Measurements from ENCODE around the gene PPP6R1. TPM values are rescaled to one million over a fixed set of nuclear protein-coding genes. Genes with fewer than 3 reads are reported as not detected.

PPP6R1 gene
- total and polyA plus RNA-seq, 2 of the 13 experiments (the other 11 are each of a cell fraction or from before 2014, with no cell fraction given) = 25.8 to 54.0 TPM

DNA sequence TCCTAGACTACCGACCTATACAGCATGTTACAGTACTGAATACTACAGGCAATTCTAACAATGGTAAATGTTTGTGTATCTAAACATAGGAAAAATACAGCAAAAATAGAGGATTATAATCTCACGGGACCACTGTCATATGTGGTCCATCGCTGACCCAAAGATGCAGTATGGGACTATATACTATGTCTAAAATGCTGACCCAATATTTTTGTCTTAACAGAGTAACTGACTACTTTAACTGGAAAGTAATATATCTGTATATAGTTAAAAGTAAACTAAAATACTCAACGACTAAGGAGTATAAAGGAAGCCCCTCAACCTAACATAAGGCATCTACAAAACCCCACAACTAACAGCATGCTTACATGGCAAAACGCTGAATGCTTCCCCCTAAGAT lies 25.8 kb downstream of the PPP6R1 start:
- H4K20me1 ChIP-seq (ENCODE audit: insufficient read depth, low read length) = no peaks in the 10 kb centered on the region
- DNase-seq (ENCODE audit: low spot score) (no peak), FAIRE-seq (no peak), ATAC-seq (no peak)
- CTCF ChIA-PET (ENCODE audit: low intra/inter-chr PET ratio, low total read pairs) = no interaction called here
- no peak overlapping the region for H3K27ac ChIP-seq (ENCODE audit: extremely low read length, insufficient read depth, low read length)
- H3K9me3 ChIP-seq (ENCODE audit: low read length) = no peaks in the 10 kb centered on the region
- peaks cover 4% of the 10 kb centered on the region for H3K79me2 ChIP-seq (ENCODE audit: insufficient read depth, low read length)
- peaks cover 26 to 64% of the 10 kb centered on the region in 2 experiments for H3K36me3 ChIP-seq (replicated peaks in 1 of 2; ENCODE audit: control insufficient read depth in 1 of 2, insufficient read depth in 2 of 2, low read length in 2 of 2)
- WGBS (ENCODE audit: low lambda C conversion rate) = 94% methylated on average over 5 of the region's 5 CpGs
- no peak overlapping the region for H3K4me2 ChIP-seq (ENCODE audit: low read depth, low read length)
- H3K27me3 ChIP-seq (ENCODE audit: control insufficient read depth in 1 of 2, insufficient read depth in 2 of 2, low read length in 2 of 2) = no peaks in the 10 kb centered on the region
- H3K4me1 ChIP-seq (ENCODE audit: insufficient read depth, low read length) = peaks cover 40% of the 10 kb centered on the region
- no peak overlapping the region for H2AFZ ChIP-seq (ENCODE audit: low read length)
- H3K4me3 ChIP-seq (replicated peaks in 1 of 3; ENCODE audit: insufficient read depth in 1 of 3, low read depth in 2 of 3, low read length in 3 of 3) = no peak overlapping the region
- no TSS peak for BruUV-seq (replicated peaks)
- H3K9ac ChIP-seq (ENCODE audit: insufficient read depth, low read depth, low read length) = no peak overlapping the region
- TF ChIP-seq MAFK (conservative IDR thresholded peaks at IDR 0.05 in 1 of 2, IDR thresholded peaks at IDR 0.05 in 1 of 2; ENCODE audit: low read length in 2 of 2) = peak; percentile 46 to 53; a peak in 3 of 4 replicates
- no peak for TF ChIP-seq ZNF720 (CRISPR knock-in tag; IDR thresholded peaks at IDR 0.05)
- intact Hi-C loops (cut with micrococcal nuclease; ENCODE audit: unreplicated experiment) = no loop called here
- in situ Hi-C loops (cut with HindIII; ENCODE audit: extremely low pct_ligation_motif_present, low pct_unique_long_range_greater_than_20kb) = no loop called here
- POLR2A ChIA-PET = no interaction called here

DNA sequence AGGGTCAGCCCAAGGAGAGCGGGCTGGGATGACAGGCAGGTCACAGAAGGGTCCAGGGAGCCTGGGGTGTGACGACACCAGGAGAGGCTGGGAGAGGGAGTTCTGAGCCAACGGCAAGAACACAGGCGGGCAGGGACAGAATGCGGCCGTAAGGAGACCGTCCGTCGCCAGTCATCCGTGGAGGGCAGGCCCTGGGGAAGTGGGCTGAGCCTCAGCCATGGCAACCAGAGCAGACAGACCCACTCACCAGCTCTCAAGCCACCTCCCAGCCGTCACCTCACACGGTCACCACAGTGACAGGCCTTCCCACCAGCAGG lies 26.6 kb downstream of the PPP6R1 start:
- CTCF ChIA-PET (ENCODE audit: low intra/inter-chr PET ratio, low total read pairs) = no interaction called here
- Histone ChIP-seq H3K4me1 (ENCODE audit: insufficient read depth, low read length) (peaks cover 47% of the 10 kb centered on the region), H3K9me3 (ENCODE audit: low read length) (no peaks in the 10 kb centered on the region), H3K4me3 (replicated peaks in 1 of 3; ENCODE audit: insufficient read depth in 1 of 3, low read depth in 2 of 3, low read length in 3 of 3) (no peak overlapping the region), H3K27ac (ENCODE audit: extremely low read length, insufficient read depth, low read length) (no peak overlapping the region), H3K27me3 (ENCODE audit: control insufficient read depth in 1 of 2, insufficient read depth in 2 of 2, low read length in 2 of 2) (no peaks in the 10 kb centered on the region), H4K20me1 (ENCODE audit: insufficient read depth, low read length) (no peaks in the 10 kb centered on the region), H3K9ac (ENCODE audit: insufficient read depth, low read depth, low read length) (no peak overlapping the region), H3K79me2 (ENCODE audit: insufficient read depth, low read length) (peaks cover 4% of the 10 kb centered on the region), H3K36me3 (replicated peaks in 1 of 2; ENCODE audit: control insufficient read depth in 1 of 2, insufficient read depth in 2 of 2, low read length in 2 of 2) (peaks cover 22 to 58% of the 10 kb centered on the region in 2 experiments), H2AFZ (ENCODE audit: low read length) (no peak overlapping the region), H3K4me2 (ENCODE audit: low read depth, low read length) (no peak overlapping the region)
- WGBS (ENCODE audit: low lambda C conversion rate) = 93% methylated on average over 12 of the region's 12 CpGs
- no peak for DNase-seq (ENCODE audit: low spot score)
- FAIRE-seq = no peak
- BruUV-seq (replicated peaks) = no TSS peak
- in situ Hi-C loops (cut with HindIII; ENCODE audit: extremely low pct_ligation_motif_present, low pct_unique_long_range_greater_than_20kb) = no loop called here
- no peak for ATAC-seq
- POLR2A ChIA-PET = no interaction called here
- no peak for TF ChIP-seq AHR (CRISPR knock-in tag; IDR thresholded peaks at IDR 0.05)
- TF ChIP-seq ZBTB38 (CRISPR knock-in tag; IDR thresholded peaks at IDR 0.05) = peak; percentile 65; the same call in 1 of the 2 replicates
- intact Hi-C loops (cut with micrococcal nuclease; ENCODE audit: unreplicated experiment) = no loop called here
